HG03108 (cell line): ENCODE results near the gene CRTAC1.

Experiments used
- ATAC-seq: cut with Tn5 transposase; IDR thresholded peaks from one replicate; pipeline ENCODE4 v1.9.1; 2021; ENCODE audit warnings: moderate library complexity; ENCODE audit not compliant: unreplicated experiment

CRTAC1 gene

GRCh38 chr10:97974526-97975525, 55.6 kb downstream of the CRTAC1 start:
- no peak for ATAC-seq

DNA sequence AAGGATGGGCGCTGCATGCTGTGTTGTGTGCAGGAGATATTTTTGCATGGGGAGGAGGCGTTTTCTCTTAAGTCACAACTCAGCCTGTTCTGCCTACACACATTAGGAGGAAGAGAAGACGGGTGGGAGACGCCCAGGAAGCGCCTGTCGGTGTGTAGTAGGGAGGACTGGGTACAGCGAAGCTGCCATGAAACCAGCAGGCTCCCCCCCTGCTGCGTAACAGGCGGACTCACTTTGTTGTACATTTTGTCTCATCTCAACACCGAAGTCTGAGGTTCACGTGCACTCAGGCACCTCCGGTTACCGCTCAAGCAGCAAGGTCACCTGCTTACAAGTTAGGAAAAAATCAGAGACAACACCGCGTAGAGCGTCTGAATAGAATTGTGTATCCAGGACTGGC, 56.3 kb downstream of the CRTAC1 start:
- ATAC-seq: no peak

DNA sequence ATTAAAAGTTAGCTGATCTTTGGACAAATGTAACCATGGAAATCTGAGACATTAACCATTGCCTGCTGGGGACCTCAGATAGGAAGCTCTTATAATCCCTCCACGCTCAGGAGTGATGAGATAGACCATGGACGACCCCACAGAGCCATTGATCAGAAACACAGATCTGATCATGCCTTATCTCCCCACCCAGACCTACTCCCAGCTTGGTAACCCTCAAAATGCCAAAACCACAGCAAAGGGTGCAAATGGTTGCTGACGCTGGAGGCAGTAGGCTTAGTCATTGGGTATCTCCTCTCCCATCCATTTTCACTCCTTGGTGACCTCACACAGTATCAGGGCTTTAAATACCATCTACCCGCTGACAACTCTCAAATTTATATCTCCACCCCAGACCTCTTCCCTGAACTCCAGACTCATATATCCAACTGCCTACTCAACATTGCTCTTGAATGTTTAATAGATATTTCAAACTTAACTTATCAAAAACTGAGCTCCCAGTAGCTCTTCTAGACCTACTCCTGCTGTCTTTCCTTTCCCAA, 60.8 kb downstream of the CRTAC1 start:
- no peak for ATAC-seq

- ATAC-seq: no peak
Measured at GRCh38 chr10:97964748-97965147, 65.7 kb downstream of the CRTAC1 start.

GRCh38 chr10:97961945-97962344, 68.5 kb downstream of the CRTAC1 start:
- no peak for ATAC-seq

DNA sequence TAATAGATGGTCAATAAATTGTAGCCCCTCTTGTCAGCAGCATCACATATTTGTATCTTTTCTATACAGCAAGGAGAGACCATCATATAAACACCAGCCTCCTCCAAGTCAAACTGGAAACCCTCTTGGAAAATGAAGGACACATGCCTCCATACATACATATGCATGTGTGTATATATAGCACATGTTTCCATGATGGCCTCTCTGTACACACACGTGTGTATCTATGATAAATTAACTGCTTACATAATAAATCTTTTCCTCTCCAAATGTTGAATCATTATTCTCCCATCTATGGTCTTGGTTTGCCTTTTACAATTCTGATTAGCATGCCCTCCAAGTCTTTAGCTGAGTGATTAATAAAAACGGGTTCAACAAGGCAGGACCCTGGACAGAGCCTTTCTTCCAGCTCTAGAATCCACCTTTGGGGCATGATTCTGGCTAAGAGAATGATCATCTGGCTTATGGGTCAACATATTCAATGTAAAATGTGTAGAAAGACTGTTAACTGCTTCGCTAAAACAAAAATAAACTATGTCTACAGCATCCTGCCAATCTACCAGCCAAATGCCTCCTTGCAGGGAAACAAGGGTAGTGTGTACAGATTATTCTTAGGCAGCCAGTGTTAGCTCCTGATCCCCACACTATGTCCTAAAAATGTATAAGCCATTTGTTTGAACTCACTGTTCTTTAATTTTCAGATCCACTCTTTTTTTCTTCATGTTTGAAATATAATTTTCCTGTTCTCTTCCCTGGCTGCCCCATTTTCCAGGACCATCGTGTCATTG, 70.0 kb downstream of the CRTAC1 start:
- no peak for ATAC-seq

- ATAC-seq: no peak
Measured at GRCh38 chr10:97949462-97949861, 81.0 kb downstream of the CRTAC1 start.

- ATAC-seq: no peak
Measured at GRCh38 chr10:97948822-97949221, 81.6 kb downstream of the CRTAC1 start.

GRCh38 chr10:97944772-97945171, 85.6 kb downstream of the CRTAC1 start:
- no peak for ATAC-seq

DNA sequence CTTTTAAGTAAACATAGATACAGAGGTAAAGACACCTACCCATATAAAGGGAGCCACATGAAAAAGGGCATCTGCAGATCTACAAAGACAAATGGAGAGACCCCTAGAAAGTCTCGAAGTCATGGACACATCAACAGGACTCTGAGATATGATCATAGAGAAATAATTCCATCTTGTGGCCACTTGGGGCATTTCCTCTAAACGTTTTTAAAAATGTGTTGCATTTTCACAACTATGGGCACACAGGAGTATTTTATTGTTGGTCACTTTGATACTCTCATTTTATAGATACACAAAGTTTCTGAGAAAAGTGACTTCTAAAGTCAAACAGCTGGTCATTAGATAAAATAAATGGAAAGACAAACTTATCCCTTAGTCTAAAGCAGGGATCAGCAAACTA, 87.1 kb downstream of the CRTAC1 start:
- no peak for ATAC-seq

DNA sequence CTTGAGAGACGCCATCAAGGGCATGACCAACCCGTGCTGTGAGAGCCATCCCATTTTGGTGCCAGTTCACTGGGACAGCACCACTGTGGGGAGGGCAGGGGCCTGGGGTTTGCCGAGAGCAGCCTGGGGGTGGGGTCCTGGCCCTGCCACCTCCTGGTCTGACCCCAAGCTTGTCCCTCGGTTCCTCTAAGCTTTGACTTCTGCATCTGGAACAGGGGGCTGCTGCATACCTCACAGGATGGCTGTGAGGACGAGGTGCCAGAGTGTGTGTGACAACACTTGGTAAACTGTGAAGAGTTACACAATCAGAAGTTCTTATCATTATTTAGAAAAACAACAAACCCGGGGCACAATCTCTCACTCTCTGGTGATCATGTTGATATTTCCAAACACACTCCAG, 89.9 kb downstream of the CRTAC1 start:
- ATAC-seq: no peak

GRCh38 chr10:97939446-97939990, 90.9 kb downstream of the CRTAC1 start:
- ATAC-seq: no peak

GRCh38 chr10:97937928-97938327, 92.5 kb downstream of the CRTAC1 start:
- ATAC-seq: no peak

- no peak for ATAC-seq
Measured at GRCh38 chr10:97937054-97937453, 93.4 kb downstream of the CRTAC1 start.

GRCh38 chr10:97936126-97936525, 94.3 kb downstream of the CRTAC1 start:
- ATAC-seq: no peak

DNA sequence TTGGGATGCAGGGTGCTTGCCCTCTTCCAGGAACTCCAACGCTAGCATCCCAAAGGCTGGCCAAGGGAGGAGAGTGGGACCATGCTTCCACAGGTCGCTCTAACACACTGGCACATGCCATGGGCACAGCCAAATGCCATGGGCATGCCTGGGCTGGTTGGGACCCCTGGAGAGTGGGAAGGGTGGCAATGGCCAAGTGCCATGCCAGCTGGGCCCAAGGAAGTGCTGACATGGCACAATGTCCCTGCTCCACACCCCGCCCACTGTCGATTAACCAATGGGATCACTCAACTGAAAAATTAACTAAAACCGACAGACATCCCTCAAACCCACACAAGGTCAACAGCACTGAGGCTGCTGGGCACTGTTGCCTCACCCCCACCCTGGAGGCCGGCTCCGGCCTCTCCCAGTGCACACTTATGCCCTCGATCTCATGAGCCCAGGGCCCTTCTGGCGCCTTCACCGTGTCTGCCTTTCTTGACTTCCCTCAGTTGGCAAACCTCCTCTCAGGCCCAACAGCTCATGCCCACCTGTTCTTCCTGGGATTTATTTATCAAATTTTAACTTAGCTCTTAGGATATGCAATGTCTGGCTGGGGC, 97.4 kb downstream of the CRTAC1 start:
- ATAC-seq: no peak

GRCh38 chr10:97931041-97931440, 99.4 kb downstream of the CRTAC1 start:
- ATAC-seq: no peak

DNA sequence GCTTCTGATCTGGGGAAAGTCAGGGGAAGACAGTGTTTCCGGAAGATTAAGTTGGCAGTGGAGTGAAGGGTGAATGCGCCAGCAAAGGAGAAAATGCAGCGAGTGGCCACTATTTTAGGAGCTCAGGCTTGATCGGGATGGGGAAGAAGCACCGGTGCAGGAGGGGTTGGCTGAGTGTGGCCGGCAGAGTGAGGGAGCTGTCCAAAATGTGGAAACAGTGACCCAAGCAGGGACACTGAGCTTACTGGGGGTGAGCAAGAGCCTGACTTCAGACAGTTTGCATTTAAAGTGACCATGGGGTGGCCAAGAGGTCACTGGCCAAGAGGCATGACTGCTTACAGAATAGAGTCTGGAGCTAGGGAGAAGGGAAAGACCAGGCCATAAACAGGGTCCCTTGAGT, 101.5 kb downstream of the CRTAC1 start:
- ATAC-seq: no peak

DNA sequence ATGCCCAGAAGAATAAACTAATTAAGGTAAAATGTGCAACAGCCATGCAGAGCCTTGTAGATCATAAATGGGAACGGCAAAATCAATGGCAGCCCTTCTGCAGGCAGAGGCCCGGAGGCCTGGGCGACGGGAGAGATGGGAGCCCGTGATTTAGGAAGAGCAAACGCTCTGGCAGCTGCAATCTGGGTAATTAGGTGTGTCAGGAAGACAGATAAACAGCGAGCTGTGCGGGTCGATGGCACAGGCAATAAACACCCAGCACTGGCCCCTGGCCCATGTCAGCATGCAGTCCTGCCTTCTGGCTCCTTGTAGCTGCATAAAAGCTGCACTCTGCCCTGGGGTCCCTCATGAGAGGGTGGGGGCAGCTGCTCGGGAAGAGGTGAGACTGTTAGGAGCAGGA, 102.8 kb downstream of the CRTAC1 start:
- no peak for ATAC-seq

DNA sequence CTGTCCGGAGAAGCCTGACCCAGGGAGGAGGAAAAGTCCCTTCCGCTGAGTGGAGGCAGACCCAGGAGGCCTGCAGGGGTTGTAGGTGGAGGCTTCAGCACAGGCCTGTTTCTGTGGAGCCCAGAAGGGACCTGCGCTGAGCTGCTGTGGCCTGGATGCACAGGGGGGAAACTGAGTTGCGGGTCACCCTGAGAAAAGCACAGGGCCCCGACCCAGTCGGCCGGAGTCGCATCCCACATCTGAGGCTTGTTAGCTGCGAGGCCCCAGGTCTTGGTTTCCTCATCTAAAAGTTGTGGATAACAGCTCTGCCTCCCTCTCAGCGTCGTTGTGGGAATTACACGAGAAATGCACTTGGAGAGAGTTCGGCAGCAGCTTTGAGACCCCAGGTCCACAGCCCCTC, 104.4 kb downstream of the CRTAC1 start:
- no peak for ATAC-seq
